Activated CD4-positive, CD25-positive, alpha-beta regulatory T cell treated with anti-CD3 and anti-CD28 coated beads, Interleukin-2, amount 50 U/mL, for 16 hours (primary cell): ENCODE results near the gene OR2A1.
"Not testable (repeated sequence)": the region's sequence is repeated elsewhere in the genome, so short reads cannot be mapped to it uniquely, and the experiment has no call there.

ENCODE experiments used
- DNase-seq: peaks from one replicate; pipeline ENCODE4 v3.0.0-alpha.2; 2020; ENCODE audit warnings: low read depth, low spot score

Gene OR2A1

GRCh38 chr7:144323359-144323758 lies 11.1 kb downstream of the OR2A1 start:
- not testable (repeated sequence) for DNase-seq

GRCh38 chr7:144325868-144326267 lies 13.6 kb downstream of the OR2A1 start:
- not testable (repeated sequence) for DNase-seq

- DNase-seq, result not testable (repeated sequence)
Observed at GRCh38 chr7:144330044-144330443, 17.8 kb downstream of the OR2A1 start.

- not testable (repeated sequence) for DNase-seq
Observed at GRCh38 chr7:144331221-144331995, 19.2 kb downstream of the OR2A1 start.

GRCh38 chr7:144331996-144332288 lies 19.7 kb downstream of the OR2A1 start:
- DNase-seq, result not testable (repeated sequence)

- not testable (repeated sequence) for DNase-seq
Observed at GRCh38 chr7:144348625-144349024, 36.4 kb downstream of the OR2A1 start.

- DNase-seq, result not testable (repeated sequence)
Observed at GRCh38 chr7:144351667-144352066, 39.4 kb downstream of the OR2A1 start.

GRCh38 chr7:144355176-144355822 lies 43.1 kb downstream of the OR2A1 start, which contains the start of gene ARHGEF5:
TSS of gene ARHGEF5 (plus strand) at chr7:144355402. CDS start at chr7:144362670, 7,268 bp downstream.
- DNase-seq, result not testable (repeated sequence)

- not testable (repeated sequence) for DNase-seq
Observed at GRCh38 chr7:144356185-144356584, 44.0 kb downstream of the OR2A1 start.

- DNase-seq, result not testable (repeated sequence)
Observed at GRCh38 chr7:144356860-144357259, 44.6 kb downstream of the OR2A1 start.

GRCh38 chr7:144362061-144362460 lies 49.8 kb downstream of the OR2A1 start:
- DNase-seq, result not testable (repeated sequence)

- DNase-seq, result not testable (repeated sequence)
Observed at GRCh38 chr7:144365523-144365922, 53.3 kb downstream of the OR2A1 start.

GRCh38 chr7:144367250-144367649 lies 55.0 kb downstream of the OR2A1 start:
- not testable (repeated sequence) for DNase-seq

GRCh38 chr7:144369221-144369620 lies 57.0 kb downstream of the OR2A1 start:
- DNase-seq, result not testable (repeated sequence)
